DOHH2 (cell line): ENCODE results near the gene NOL9.

Experiments used
- EZH2phosphoT487 ChIP-seq: fragments of 200-600 bp; sonication (generic); IDR thresholded peaks from 2 replicates; pipeline ENCODE4 v1.6.1; 2017; ENCODE audit warnings: borderline replicate concordance, mild to moderate bottlenecking, antibody characterized with exemption, low read length, moderate library complexity, mixed read lengths
- TF ChIP-seq, protein P1 (sequence below): fragments of 200-600 bp; sonication (generic); IDR thresholded peaks from one replicate; pipeline ENCODE4 v1.5.1; 2014; ENCODE audit warnings: antibody characterized with exemption, mild to moderate bottlenecking, low read depth, low read length; ENCODE audit not compliant: poor library complexity, severe bottlenecking

DNA sequence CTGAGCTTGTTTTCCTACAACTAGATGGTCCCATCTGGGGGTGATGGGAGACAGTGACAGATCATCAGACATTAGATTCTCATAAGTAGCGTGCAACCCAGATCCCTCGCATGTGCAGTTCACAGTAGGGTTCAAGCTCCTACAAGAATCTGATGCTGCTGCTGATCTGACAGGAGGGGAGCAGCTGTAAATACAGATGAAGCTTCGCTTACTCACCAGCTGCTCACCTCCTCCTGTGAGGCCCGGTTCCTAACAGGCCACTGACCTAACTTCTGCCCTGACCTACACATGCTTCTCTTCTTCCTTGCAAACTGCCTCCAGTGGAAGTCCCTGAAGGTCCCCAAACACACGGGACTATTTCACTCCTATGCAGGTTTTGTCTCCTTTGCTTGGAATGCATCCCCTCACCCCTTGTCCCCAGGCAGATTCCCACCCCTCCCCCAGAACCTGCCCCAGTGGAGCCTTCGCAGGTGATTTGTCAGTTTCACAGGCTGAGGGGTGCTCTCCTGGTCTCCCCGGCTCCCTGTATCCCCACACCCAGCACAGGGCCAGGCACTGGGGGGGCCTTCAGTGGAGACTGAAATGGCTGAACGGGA, 19.8 kb upstream of the NOL9 start:
- TF ChIP-seq, protein P1, sequence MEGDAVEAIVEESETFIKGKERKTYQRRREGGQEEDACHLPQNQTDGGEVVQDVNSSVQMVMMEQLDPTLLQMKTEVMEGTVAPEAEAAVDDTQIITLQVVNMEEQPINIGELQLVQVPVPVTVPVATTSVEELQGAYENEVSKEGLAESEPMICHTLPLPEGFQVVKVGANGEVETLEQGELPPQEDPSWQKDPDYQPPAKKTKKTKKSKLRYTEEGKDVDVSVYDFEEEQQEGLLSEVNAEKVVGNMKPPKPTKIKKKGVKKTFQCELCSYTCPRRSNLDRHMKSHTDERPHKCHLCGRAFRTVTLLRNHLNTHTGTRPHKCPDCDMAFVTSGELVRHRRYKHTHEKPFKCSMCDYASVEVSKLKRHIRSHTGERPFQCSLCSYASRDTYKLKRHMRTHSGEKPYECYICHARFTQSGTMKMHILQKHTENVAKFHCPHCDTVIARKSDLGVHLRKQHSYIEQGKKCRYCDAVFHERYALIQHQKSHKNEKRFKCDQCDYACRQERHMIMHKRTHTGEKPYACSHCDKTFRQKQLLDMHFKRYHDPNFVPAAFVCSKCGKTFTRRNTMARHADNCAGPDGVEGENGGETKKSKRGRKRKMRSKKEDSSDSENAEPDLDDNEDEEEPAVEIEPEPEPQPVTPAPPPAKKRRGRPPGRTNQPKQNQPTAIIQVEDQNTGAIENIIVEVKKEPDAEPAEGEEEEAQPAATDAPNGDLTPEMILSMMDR: no peak
- no peak for TF ChIP-seq EZH2phosphoT487
